GM19025 (cell line): ENCODE measurements around the gene TTF2.
"Not testable (repeated sequence)": the region's sequence is repeated elsewhere in the genome, so short reads cannot be mapped to it uniquely, and the experiment has no call there.

Experiments
- ATAC-seq: cut with Tn5 transposase; IDR thresholded peaks from one replicate; pipeline ENCODE4 v1.9.1; 2021; ENCODE audit warnings: mild to moderate bottlenecking, low read depth, moderate library complexity; ENCODE audit not compliant: unreplicated experiment

The TTF2 gene

GRCh38 chr1:117146575-117147340 lies 86.6 kb downstream of the TTF2 start:
- ATAC-seq = no peak

GRCh38 chr1:117147341-117147831 lies 87.3 kb downstream of the TTF2 start:
- no peak for ATAC-seq

DNA sequence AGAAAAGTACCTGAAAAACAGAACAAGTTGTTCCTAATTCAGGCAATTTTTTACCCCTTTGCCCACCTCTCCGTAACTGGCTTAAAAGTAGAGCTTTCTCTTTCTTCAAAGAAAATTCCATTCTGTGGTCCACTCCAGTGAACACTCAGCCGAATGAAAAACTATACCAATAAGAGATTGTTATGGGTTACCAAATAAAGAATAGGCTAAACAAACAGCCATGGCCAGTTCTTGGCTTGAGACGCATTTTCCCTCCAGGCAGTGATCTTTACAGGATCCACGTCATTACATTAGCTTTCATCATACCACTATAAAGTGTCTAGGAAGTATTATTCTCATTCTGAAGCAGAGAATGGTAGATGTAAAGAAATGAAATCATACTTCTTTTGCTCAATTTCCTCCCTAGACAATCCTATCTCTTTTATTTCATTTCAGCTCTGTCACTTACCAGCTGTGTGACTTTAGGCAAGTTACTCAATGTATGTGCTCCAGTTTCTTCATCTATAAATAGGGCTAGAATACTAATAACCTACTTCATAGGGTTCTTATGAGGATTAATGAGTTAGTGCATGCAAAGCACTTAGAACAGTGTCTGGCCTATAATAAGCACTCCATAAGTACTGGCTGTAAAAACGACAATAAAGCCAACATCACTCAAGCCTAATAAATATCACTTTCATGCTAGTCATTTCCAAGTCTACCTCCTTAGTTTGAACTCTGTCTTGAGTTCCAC lies 87.9 kb downstream of the TTF2 start:
- no peak for ATAC-seq

DNA sequence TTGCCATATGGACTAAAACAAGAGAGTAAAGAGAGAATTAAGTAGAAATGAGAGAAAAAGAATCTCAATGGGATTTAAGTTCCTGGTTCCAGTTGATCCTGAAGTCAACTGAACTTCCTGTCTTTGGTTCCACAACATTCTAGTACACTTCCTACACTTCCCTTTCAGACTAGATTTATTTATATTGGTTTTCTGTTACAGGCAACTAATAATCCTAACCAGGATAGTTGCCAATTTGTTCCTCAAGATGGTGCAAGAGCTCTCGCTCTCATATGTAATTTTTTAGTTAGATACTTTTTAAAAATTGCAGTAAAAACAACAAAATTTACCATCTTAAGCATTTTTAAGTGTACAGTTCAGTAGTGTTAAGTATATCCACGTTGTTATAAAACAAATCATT lies 90.2 kb downstream of the TTF2 start:
- ATAC-seq = no peak

DNA sequence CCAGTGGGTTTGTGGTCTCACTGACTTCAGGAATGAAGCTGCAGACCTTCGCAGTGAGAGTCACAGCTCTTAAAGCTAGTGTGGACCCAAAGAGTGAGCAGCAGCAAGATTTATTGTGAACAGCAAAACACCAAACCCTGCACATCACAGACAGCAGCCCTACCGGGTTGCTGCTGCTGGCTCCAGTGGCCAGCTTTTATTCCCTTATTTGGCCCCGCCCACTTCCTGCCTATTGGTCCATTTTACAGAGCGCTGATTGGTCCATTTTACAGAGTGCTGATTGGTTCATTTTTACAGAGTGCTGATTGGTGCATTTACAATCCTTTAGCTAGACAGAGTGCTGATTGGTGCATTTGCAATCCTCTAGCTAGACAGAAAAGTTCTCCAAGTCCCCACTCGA lies 91.2 kb downstream of the TTF2 start:
- ATAC-seq = not testable (repeated sequence)
